Pancreas (tissue), 10 donors: ENCODE results near the gene FCER2. TPM values are rescaled to one million over a fixed set of nuclear protein-coding genes. Genes with fewer than 3 reads are reported as not detected.

Experiments
- ATAC-seq, 4 donors: fragments of 200-7000 bp; cut with Tn5 transposase; one replicate each; pipeline versions ENCODE4 v1.8.0 to v1.9.1; 2020; ENCODE audit warnings: mild to moderate bottlenecking in 4 of 4, moderate library complexity in 4 of 4
- DNase-seq, 6 donors: peaks; one replicate each; pipeline ENCODE4 v3.0.0-alpha.2; 2020
- FAIRE-seq: peaks from 2 replicates; lab custom pipeline; 2012; peaks lifted over from hg19 to GRCh38; lab: Jason Lieb, UNC
- H3K27ac ChIP-seq, 4 donors: fragments of 200-600 bp; sonication (generic); 1 replicate in 3 of 4; 2 replicates in 1 of 4; pipeline versions ENCODE4 v1.5.0 to v1.8.0; 2020
- H3K27me3 ChIP-seq, 4 donors: fragments of 200-600 bp; one replicate each; pipeline ENCODE4 v1.8.0; 2021
- H3K36me3 ChIP-seq, 3 donors: fragments of 200-600 bp; sonication (generic) in 1 of 3; one replicate each; pipeline versions ENCODE4 v1.5.0 to v1.8.0; 2020 to 2021
- H3K4me1 ChIP-seq, 3 donors: fragments of 200-600 bp; one replicate each; pipeline ENCODE4 v1.8.0; 2021
- H3K4me3 ChIP-seq, 4 donors: fragments of 200-600 bp; sonication (generic) in 2 of 4; one replicate each; pipeline versions ENCODE4 v1.5.0 to v1.8.0; 2020 to 2021
- H3K9me3 ChIP-seq, 4 donors: fragments of 200-600 bp; one replicate each; pipeline ENCODE4 v1.8.0; 2021
- CTCF ChIP-seq, 4 donors: fragments of 200-600 bp; sonication (generic) in 3 of 4; IDR thresholded peaks; one replicate each; pipeline versions ENCODE4 v1.5.0 to v1.8.0; 2021; ENCODE audit warnings: antibody characterized with exemption in 4 of 4
- WGBS, 2 donors: extraction: QIAGEN DNeasy Blood & Tissue Kit; methylation state at CpG; one replicate each; pipeline ENCODE4 v1.1.7; 2013; 5-methylcytosine and 5-hydroxymethylcytosine counted together
- intact Hi-C, 3 donors: fragments of 100-400 bp; cut with DNase I; formaldehyde crosslinking; loops; one replicate each; pipeline versions ENCODE4 v1.11.1 to v1.14.2; 2022
- polyA plus RNA-seq, 2 donors: library from polyadenylated mRNA; stranded (reverse); fragments of 200-250 nt; gene quantifications; one replicate each; pipeline ENCODE4 v1.2.3, GENCODE V29; 2013
- total RNA-seq, 6 donors: library from RNA; stranded (reverse); fragmentation: NEBNext Ultra II Directional in 4 of 6; extraction: Animal tissue kit (Norgen Biotek cat#: 25700) in 4 of 6; gene quantifications; one replicate each; pipeline versions ENCODE4 v1.2.1 to v1.2.4, GENCODE V29; 2021 to 2023
- donor health status: healthy with polysubstance abuse.
- donor health status: DM: no; HTN: no; CAD: no; lungs with moderate emphysema.
- donor health status: DM: no; HTN: no; CAD: no.
- donor health status: control.
- donor health status: control.
- donor health status: Bipolar disorder and iron deficiency.
- donor health status: DM: yes; HTN: yes; CAD: no.
- donor health status: DM: no; HTN: no; CAD: no.
- donor health status: DM: no; HTN: no; CAD: no.
- donor health status: DM: yes; HTN: yes; CAD: no.

Gene FCER2
- total and polyA plus RNA-seq, 8 donors = 0.08 to 0.51 (median 0.19) TPM; not detected in 5

GRCh38 chr19:7690779-7691258 lies 11.1 kb downstream of the FCER2 start:
- Histone ChIP-seq H3K36me3 (no peaks in the 10 kb centered on the region), H3K9me3 (no peaks in the 10 kb centered on the region), H3K4me1 (no peaks in the 10 kb centered on the region), H3K27ac (no peak overlapping the region), H3K27me3 (no peaks in the 10 kb centered on the region), H3K4me3 (no peak overlapping the region)
- 73 to 79% methylated on average over 8 of the region's 8 CpGs for WGBS, 2 donors
- no peak for DNase-seq
- TF ChIP-seq CTCF (IDR thresholded peaks at IDR 0.05) = no peak
- intact Hi-C loops = no loop called here
- no peak for ATAC-seq
- no peak for FAIRE-seq

- Histone ChIP-seq H3K4me3 (no peak overlapping the region), H3K36me3 (peaks cover 0 to 3% (median 0%) of the 10 kb centered on the region in 3 donors), H3K4me1 (no peaks in the 10 kb centered on the region), H3K27me3 (no peaks in the 10 kb centered on the region), H3K9me3 (no peaks in the 10 kb centered on the region), H3K27ac (no peak overlapping the region)
- TF ChIP-seq CTCF (IDR thresholded peaks at IDR 0.05) = no peak
- no peak for FAIRE-seq
- ATAC-seq = no peak
- DNase-seq = no peak
- WGBS, 2 donors = 13 to 22% methylated on average over 12 to 23 of the region's 23 CpGs
- intact Hi-C loops = no loop called here
These were observed 12.8 kb downstream of the FCER2 start for GRCh38 chr19:7689165-7689564.

GRCh38 chr19:7687177-7687576 lies 14.8 kb downstream of the FCER2 start:
- Histone ChIP-seq H3K27me3 (no peaks in the 10 kb centered on the region), H3K9me3 (no peaks in the 10 kb centered on the region), H3K27ac (no peak overlapping the region), H3K36me3 (peaks cover 0 to 6% (median 0%) of the 10 kb centered on the region in 3 donors), H3K4me3 (no peak overlapping the region), H3K4me1 (no peaks in the 10 kb centered on the region)
- no peak for FAIRE-seq
- WGBS, 2 donors = 69 to 82% methylated on average over 7 to 12 of the region's 12 CpGs
- no peak for TF ChIP-seq CTCF (IDR thresholded peaks at IDR 0.05)
- DNase-seq = no peak
- intact Hi-C loops = no loop called here
- no peak for ATAC-seq

GRCh38 chr19:7685546-7686445 lies 16.1 kb downstream of the FCER2 start:
- 27 to 36% methylated on average over 19 of the region's 19 CpGs for WGBS, 2 donors
- no peak for FAIRE-seq

More at GRCh38 chr19:7685546-7686445, 16.1 kb downstream of the FCER2 start:
- no peak for DNase-seq
- Histone ChIP-seq H3K27me3 (no peaks in the 10 kb centered on the region), H3K9me3 (no peaks in the 10 kb centered on the region), H3K4me1 (no peaks in the 10 kb centered on the region), H3K36me3 (peaks cover 0 to 6% (median 0%) of the 10 kb centered on the region in 3 donors), H3K27ac (no peak overlapping the region), H3K4me3 (no peak overlapping the region)
- intact Hi-C loops = no loop called here
- TF ChIP-seq CTCF (IDR thresholded peaks at IDR 0.05) = no peak
- ATAC-seq = no peak
